NCI-H1092 (cell line): ENCODE measurements around the gene SELP.

Experiments
- DNase-seq: peaks from one replicate; lab custom pipeline; 2025; lab: John Stamatoyannopoulos, UW

Gene SELP

GRCh38 chr1:169576241-169576934 is 53.5 kb downstream of the SELP start:
- no peak for DNase-seq

DNA sequence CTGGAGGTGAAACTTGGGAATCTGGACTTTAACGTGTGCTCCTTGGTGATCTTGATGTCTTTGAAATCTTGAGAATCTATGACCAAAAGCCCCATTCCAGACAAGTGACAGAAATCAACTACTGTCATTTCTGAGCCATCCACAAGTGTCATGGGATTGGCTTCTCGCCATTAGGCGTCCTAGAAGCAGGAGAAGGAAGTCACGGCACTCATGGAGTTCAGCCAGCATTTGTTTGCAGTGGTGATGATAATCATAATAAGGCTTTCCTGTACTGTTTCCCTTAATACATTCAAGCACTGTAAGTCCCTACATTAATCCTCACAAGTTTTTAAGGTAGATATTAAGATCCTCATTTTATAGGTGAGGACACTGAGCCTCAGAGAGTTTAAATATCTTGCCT is 55.6 kb downstream of the SELP start:
- DNase-seq: no peak

DNA sequence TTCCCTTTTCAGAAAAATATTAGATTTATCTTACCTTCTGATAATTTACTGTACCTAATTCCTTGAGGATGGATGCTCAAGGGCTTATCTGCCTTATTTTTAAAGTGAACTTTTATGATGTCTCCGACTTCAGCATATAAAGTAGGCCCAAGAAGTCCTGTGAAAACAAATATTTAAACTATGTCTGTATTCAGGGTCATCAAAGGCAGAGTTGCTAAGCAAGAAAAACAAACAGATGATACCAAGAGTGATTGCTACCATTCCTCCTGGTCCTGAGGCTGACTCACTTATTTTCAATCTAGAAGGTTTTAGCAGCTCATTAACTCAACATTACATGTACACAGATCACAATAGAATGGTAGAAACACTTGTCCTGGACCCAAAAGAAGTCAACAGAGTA is 57.7 kb downstream of the SELP start:
- DNase-seq: no peak

GRCh38 chr1:169571450-169571849 is 58.5 kb downstream of the SELP start:
- no peak for DNase-seq

- no peak for DNase-seq
Measured at GRCh38 chr1:169570172-169570574, 59.8 kb downstream of the SELP start.

DNA sequence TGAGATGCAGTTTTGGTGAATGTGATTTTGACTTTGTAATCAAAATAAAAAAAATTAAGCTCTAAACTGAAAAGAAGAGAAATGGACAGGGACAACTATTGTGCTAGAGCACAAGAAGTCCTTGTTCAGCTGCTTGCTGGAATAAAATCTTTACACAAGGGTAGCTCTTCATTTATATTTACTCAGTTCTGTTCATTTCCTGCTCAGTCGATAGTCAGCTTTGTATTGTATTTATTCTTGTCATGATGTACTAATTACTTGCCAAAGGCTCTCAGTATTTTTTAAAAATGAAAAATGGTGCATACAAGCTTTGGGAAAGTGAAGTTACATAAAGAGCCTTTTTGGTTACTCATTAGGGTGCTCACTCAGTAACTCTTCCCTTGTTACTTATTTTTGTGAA is 61.4 kb downstream of the SELP start:
- DNase-seq: no peak

DNA sequence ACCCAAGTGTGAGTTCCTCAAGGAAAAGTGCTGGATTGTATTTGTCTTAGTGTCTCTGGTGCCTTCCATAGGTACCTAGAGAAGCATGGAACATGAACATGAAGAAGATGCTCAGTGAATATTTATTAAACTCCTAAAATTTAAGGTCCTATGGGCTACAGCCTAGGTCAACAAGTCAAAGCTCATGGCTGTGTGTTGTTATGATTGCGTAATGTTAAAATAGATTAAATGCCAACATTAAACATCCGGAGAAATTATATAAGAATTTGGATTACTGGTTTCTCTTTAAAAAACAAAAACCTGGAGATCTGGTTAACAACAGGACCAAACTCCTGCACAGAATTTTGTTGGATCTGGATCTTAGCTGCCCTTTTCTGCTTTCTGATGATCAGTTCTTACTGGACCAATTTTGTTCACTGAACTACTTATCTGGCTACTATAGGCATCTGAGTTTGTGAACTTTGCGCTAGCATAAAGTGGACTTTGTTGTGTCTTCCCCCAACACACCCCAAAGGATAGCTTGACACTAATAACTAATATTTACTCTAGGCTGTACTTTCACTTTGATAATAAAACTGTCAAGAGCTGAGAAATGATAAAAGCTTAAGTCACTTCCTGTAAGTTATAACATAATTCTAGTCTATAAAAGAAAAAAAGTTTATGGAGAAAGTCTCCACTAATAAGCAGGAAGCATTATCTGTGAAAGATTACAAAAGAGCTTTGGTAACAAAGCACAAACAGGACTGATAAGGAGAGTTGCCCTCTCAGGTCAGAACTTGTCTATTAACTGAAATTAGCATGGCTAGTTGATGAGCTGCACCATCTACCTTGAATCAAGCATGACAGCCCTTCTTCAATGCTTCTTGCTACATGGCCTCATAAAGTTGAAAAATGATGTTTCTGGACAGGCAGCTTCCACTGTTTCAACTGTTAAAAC is 64.3 kb downstream of the SELP start:
- no peak for DNase-seq

DNA sequence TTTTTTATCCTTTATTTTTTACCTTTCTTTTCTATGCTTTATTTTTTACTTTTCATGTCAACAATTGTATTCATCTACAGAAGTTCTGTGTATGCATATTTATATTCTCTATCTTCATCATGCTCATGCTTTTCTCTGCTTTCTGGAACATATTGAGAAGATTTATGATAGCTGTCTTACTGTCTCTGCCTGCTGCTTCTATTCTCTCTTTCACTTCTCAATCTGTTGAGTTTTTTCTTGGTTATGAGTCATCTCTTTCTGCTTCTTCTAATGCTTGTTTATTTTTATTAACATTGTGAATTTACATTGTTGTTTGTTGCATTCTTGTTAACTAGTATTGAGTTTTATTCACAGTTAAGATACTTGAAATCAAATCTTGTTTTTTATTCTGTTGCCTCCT is 66.3 kb downstream of the SELP start:
- no peak for DNase-seq

GRCh38 chr1:169563019-169563615 is 66.8 kb downstream of the SELP start:
- no peak for DNase-seq

DNA sequence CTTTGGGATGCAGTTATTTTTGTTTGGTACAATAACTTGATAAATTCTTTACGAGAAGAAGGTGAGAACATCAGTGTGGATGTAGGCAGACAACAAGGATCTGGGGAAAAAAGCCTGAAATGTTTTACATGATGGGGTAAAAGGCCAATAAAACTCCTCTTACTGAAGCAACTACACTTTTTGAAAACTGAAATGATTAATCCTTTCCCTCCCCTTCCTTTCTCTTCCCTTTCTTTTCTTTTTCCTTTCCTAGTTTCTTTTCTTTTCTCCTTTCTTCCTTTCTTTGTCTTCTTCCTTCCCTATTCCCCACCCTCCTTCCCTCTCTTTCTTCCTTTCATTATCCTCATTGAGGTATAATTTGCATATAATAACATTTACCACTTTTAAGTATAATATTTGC is 68.2 kb downstream of the SELP start:
- no peak for DNase-seq

- no peak for DNase-seq
Measured at GRCh38 chr1:169557131-169557530, 72.8 kb downstream of the SELP start.

DNA sequence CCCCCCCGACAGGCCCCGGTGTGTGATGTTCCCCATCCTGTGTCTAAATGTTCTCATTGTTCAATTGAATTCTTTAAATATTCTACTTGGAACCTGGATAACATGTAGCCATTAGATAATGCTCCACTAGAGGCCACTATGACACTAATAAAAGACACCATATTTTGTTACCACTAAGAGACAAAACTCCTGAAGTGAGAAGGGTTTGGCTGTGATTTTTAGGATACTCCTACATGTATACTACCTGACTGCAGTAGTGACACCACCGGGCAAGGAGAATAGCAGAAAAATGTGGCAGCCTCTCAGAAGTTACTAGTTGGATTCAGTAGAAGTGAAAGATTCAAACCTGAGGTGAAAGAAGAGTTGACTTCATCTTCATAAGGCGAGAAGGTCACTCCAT is 79.6 kb downstream of the SELP start:
- peak; percentile 20 for DNase-seq

DNA sequence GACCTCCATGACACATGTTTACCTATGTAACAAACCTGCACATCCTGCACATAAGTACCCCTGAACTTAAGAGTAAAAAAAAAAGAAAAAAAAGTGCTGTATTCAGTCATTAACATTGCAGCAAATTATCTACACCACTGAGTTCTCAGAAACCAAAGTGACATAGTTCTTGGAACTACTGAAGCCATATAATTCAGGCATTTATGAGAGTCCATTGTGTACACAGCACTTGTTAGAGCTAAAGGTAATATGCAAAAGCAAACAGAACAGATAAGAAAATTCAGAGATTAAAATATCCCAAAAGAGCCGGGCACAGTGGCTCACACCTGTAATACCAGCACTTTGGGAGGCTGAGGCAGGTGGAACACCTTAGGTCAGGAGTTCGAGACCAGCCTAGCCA is 81.6 kb downstream of the SELP start:
- no peak for DNase-seq

GRCh38 chr1:169546087-169546995 is 83.6 kb downstream of the SELP start:
- DNase-seq: peak; percentile 61

DNA sequence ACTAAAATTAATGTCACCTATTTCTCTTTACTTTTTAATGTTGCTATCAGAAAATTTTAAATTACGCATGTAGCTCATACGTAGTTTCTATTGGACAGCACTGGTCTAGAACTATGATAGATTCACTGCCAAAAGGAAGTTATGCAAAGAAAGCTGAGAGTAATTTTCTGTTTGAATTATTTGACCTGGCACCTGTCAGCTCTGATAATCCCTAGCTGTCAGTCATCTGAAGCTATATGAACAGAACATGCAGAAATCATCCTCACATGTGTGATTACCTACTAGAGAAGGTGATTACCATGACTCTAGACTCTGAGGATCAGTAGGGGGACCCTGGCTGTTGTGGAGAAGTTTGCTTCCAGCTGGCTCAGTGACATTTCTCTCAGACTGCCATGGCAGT is 84.5 kb downstream of the SELP start:
- DNase-seq: no peak

DNA sequence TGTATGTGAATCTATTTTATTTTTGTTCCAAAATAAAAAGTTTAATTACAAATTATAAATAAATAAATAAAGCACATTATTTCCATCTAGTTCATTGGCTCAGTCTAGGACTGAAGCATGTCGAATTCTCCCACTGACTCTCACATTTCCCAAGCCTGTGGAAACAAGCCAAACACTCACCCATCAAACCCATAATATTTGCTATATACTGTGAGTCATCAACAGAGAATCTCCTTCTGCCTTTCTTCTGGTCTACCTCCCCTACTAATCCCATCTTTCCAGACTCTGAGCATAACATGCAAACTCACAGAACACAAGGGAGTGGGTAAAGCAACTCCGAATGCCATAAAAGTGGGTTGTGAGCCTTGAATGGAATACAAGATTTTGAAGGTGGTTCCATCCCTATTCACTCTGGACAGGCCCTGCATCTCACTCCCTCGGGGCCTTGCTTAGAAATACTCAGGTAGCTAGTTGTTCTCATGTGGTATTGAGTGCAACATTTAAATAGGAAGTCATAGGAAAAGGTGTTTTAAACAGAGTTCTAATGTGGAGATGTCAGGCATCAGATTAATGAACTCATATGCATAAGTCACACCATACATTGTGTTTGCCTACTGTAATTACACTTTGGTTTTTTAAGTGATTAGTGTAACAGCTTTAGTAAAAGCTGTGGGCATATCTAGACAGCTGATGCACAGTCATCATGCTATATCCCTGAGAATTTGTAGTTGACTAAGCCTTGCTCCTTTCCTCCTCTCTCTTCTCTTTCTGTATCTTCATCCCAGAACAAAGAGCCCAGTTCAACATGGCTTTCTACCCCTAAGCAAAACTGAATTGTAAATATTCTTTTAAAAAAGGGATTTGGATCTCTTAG is 90.7 kb downstream of the SELP start:
- no peak for DNase-seq
